Esophagus squamous epithelium (tissue), 4 donors: ENCODE results near the gene LINS1.

Source experiments
- POLR2A ChIP-seq, 4 donors: fragments of 450-650 bp; IDR thresholded peaks; one replicate each; pipeline ENCODE4 v1.6.1; 2017; ENCODE audit warnings: antibody characterized with exemption in 4 of 4, mild to moderate bottlenecking in 4 of 4, moderate library complexity in 3 of 4
- TF ChIP-seq, protein P1 (sequence below), 6 experiments: fragments of 450-650 bp in 4 of 6; fragments of 200-600 bp in 2 of 6; sonication (generic) in 2 of 6; IDR thresholded peaks; one replicate each; pipeline ENCODE4 v1.5.1; 2016 to 2019; ENCODE audit warnings: antibody characterized with exemption in 6 of 6, mild to moderate bottlenecking in 4 of 6, moderate library complexity in 4 of 6

DNA sequence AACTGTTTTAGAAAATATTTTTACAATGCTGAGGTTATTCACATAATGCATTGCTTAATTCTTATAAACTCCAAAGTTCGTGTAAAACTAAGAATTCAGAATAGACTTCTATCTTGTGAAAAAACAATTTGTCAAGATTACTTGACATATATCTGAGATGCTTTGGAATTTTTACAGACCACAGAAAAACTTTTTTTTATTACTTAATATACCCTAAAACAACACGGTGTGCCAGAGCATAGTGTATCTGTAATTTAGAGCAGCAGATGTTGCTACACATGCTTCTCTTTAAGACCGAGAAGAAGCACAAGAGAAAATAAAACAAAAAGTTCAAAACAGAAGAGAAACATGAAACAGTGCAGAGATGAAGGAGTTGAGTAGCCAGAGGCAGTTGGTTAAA is 26.8 kb upstream of the LINS1 start:
- TF ChIP-seq, protein P1, sequence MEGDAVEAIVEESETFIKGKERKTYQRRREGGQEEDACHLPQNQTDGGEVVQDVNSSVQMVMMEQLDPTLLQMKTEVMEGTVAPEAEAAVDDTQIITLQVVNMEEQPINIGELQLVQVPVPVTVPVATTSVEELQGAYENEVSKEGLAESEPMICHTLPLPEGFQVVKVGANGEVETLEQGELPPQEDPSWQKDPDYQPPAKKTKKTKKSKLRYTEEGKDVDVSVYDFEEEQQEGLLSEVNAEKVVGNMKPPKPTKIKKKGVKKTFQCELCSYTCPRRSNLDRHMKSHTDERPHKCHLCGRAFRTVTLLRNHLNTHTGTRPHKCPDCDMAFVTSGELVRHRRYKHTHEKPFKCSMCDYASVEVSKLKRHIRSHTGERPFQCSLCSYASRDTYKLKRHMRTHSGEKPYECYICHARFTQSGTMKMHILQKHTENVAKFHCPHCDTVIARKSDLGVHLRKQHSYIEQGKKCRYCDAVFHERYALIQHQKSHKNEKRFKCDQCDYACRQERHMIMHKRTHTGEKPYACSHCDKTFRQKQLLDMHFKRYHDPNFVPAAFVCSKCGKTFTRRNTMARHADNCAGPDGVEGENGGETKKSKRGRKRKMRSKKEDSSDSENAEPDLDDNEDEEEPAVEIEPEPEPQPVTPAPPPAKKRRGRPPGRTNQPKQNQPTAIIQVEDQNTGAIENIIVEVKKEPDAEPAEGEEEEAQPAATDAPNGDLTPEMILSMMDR (IDR thresholded peaks at IDR 0.05) = no peak
- TF ChIP-seq POLR2A (IDR thresholded peaks at IDR 0.05) = no peak
